HEK293 (cell line): ENCODE data around the gene GTF2F2.

ENCODE experiments used
- CTCF ChIA-PET: fragments of 350-600 bp; formaldehyde crosslinking; extraction: SDS; loops from one replicate; lab custom pipeline; 2021; ENCODE audit warnings: antibody characterized with exemption; lab: Yijun Ruan, JAX
- POLR2A ChIA-PET: fragments of 300-600 bp; formaldehyde crosslinking; extraction: SDS; loops from one replicate; lab custom pipeline; 2020; ENCODE audit warnings: antibody characterized with exemption, inconsistent platforms; lab: Yijun Ruan, JAX
- H3K27ac ChIP-seq: fragments of 200-500 bp; sonication (Bioruptor generic); 2 replicates; pipeline ENCODE4 v1.5.1; 2014; ENCODE audit warnings: low read depth, low read length, control low read depth, inconsistent platforms; ENCODE audit errors: extremely low read depth
- H3K36me3 ChIP-seq, 2 experiments: fragments of 200-500 bp in 1 of 2; sonication (Bioruptor generic) in 1 of 2; 1 replicate in 1 of 2; 2 replicates in 1 of 2; pipeline ENCODE4 v1.5.1; 2014 to 2017; ENCODE audit warnings: inconsistent platforms in 2 of 2, low read length in 2 of 2; ENCODE audit not compliant: control insufficient read depth in 2 of 2, insufficient read depth in 1 of 2
- H3K4me1 ChIP-seq: fragments of 200-500 bp; sonication (Bioruptor generic); 2 replicates; pipeline ENCODE4 v1.5.1; 2014; ENCODE audit warnings: mild to moderate bottlenecking, low read length, inconsistent platforms; ENCODE audit not compliant: control insufficient read depth, insufficient read depth
- H3K4me3 ChIP-seq: 2 replicates; pipeline ENCODE4 v1.5.1; 2011; ENCODE audit warnings: low read depth, mild to moderate bottlenecking, control low read depth, low read length, moderate library complexity
- H3K9me3 ChIP-seq: fragments of 200-500 bp; sonication (Bioruptor generic); 2 replicates; pipeline ENCODE4 v1.5.1; 2014; ENCODE audit warnings: low read depth, low read length, inconsistent platforms; ENCODE audit not compliant: control insufficient read depth, insufficient read depth
- GLIS1 ChIP-seq: fragments of 450-650 bp; formaldehyde crosslinking; IDR thresholded peaks from 2 replicates; pipeline ENCODE4 v1.5.1; 2016; ENCODE audit warnings: missing biosample characterization, missing genetic modification characterization
- HOXA7 ChIP-seq: sonication (generic); formaldehyde crosslinking; IDR thresholded peaks from 2 replicates; pipeline ENCODE4 v1.8.1; 2022; ENCODE audit warnings: missing genetic modification reagents, borderline replicate concordance
- IKZF3 ChIP-seq: fragments of 450-650 bp; IDR thresholded peaks from 2 replicates; pipeline ENCODE4 v1.5.0; 2018; ENCODE audit warnings: missing biosample characterization, mild to moderate bottlenecking, missing genetic modification characterization, moderate library complexity
- KLF8 ChIP-seq: fragments of 450-650 bp; formaldehyde crosslinking; IDR thresholded peaks from 2 replicates; pipeline ENCODE4 v1.5.1; 2016; ENCODE audit warnings: missing biosample characterization, missing genetic modification characterization
- OSR2 ChIP-seq: fragments of 450-650 bp; formaldehyde crosslinking; IDR thresholded peaks from 2 replicates; pipeline ENCODE4 v1.5.1; 2016; ENCODE audit warnings: missing biosample characterization, missing genetic modification characterization
- OVOL3 ChIP-seq: fragments of 450-650 bp; formaldehyde crosslinking; IDR thresholded peaks from 2 replicates; pipeline ENCODE4 v1.5.1; 2016; ENCODE audit warnings: missing biosample characterization, missing genetic modification characterization
- RBAK ChIP-seq: fragments of 450-650 bp; formaldehyde crosslinking; IDR thresholded peaks from 2 replicates; pipeline ENCODE4 v1.5.1; 2016; ENCODE audit warnings: missing biosample characterization, missing genetic modification characterization
- SP7 ChIP-seq: fragments of 450-650 bp; formaldehyde crosslinking; IDR thresholded peaks from 2 replicates; pipeline ENCODE4 v1.5.1; 2016; ENCODE audit warnings: missing biosample characterization, missing genetic modification characterization
- WT1 ChIP-seq: fragments of 450-650 bp; formaldehyde crosslinking; IDR thresholded peaks from 2 replicates; pipeline ENCODE4 v1.5.1; 2016; ENCODE audit warnings: missing biosample characterization, missing genetic modification characterization
- ZBTB21 ChIP-seq: fragments of 450-650 bp; formaldehyde crosslinking; IDR thresholded peaks from 2 replicates; pipeline ENCODE4 v1.5.1; 2017; ENCODE audit warnings: missing biosample characterization, missing genetic modification characterization
- ZNF114 ChIP-seq: fragments of 450-650 bp; formaldehyde crosslinking; IDR thresholded peaks from 2 replicates; pipeline ENCODE4 v1.5.0; 2017; ENCODE audit warnings: missing biosample characterization, missing genetic modification characterization
- ZNF214 ChIP-seq: fragments of 450-650 bp; formaldehyde crosslinking; IDR thresholded peaks from 2 replicates; pipeline ENCODE4 v1.5.1; 2017; ENCODE audit warnings: missing biosample characterization, mild to moderate bottlenecking, missing genetic modification characterization, borderline replicate concordance
- ZNF292 ChIP-seq: fragments of 450-650 bp; formaldehyde crosslinking; IDR thresholded peaks from 2 replicates; pipeline ENCODE4 v1.5.1; 2016; ENCODE audit warnings: low read depth, missing biosample characterization, missing genetic modification characterization, borderline replicate concordance
- ZNF394 ChIP-seq: fragments of 450-650 bp; formaldehyde crosslinking; IDR thresholded peaks from 2 replicates; pipeline ENCODE4 v1.5.1; 2016; ENCODE audit warnings: missing biosample characterization, missing genetic modification characterization, mild to moderate bottlenecking, moderate library complexity, borderline replicate concordance
- ZNF473 ChIP-seq: fragments of 450-650 bp; formaldehyde crosslinking; IDR thresholded peaks from 2 replicates; pipeline ENCODE4 v1.5.1; 2017; ENCODE audit warnings: missing biosample characterization, missing genetic modification characterization
- ZNF555 ChIP-seq: fragments of 450-650 bp; formaldehyde crosslinking; conservative IDR thresholded peaks from 2 replicates; pipeline ENCODE4 v1.5.1; 2017; ENCODE audit warnings: missing biosample characterization, mild to moderate bottlenecking, missing genetic modification characterization, inconsistent platforms
- ZNF629 ChIP-seq: fragments of 450-650 bp; formaldehyde crosslinking; IDR thresholded peaks from 2 replicates; pipeline ENCODE4 v1.5.1; 2017; ENCODE audit warnings: missing biosample characterization, missing genetic modification characterization
- ZNF654 ChIP-seq: fragments of 450-650 bp; formaldehyde crosslinking; IDR thresholded peaks from 2 replicates; pipeline ENCODE4 v1.5.1; 2016; ENCODE audit warnings: low read depth, missing biosample characterization, missing genetic modification characterization
- ZNF76 ChIP-seq: fragments of 450-650 bp; formaldehyde crosslinking; IDR thresholded peaks from 2 replicates; pipeline ENCODE4; 2016; ENCODE audit warnings: low read depth, missing biosample characterization, missing genetic modification characterization, borderline replicate concordance
- TF ChIP-seq, protein P1 (sequence below): fragments of 450-650 bp; formaldehyde crosslinking; IDR thresholded peaks from 2 replicates; pipeline ENCODE4 v1.5.1; 2016; ENCODE audit warnings: missing biosample characterization, missing genetic modification characterization
- TF ChIP-seq, protein P2 (sequence below): fragments of 450-650 bp; formaldehyde crosslinking; IDR thresholded peaks from 2 replicates; pipeline ENCODE4 v1.5.1; 2017; ENCODE audit warnings: missing biosample characterization, missing genetic modification characterization
- TF ChIP-seq, protein P3 (sequence below): fragments of 450-650 bp; formaldehyde crosslinking; IDR thresholded peaks from 2 replicates; pipeline ENCODE4 v1.5.1; 2016; ENCODE audit warnings: missing biosample characterization, missing genetic modification characterization
- TF ChIP-seq, protein P4 (sequence below): fragments of 450-650 bp; formaldehyde crosslinking; IDR thresholded peaks from 2 replicates; pipeline ENCODE4 v1.5.1; 2016; ENCODE audit warnings: missing biosample characterization, missing genetic modification characterization

Gene GTF2F2

DNA sequence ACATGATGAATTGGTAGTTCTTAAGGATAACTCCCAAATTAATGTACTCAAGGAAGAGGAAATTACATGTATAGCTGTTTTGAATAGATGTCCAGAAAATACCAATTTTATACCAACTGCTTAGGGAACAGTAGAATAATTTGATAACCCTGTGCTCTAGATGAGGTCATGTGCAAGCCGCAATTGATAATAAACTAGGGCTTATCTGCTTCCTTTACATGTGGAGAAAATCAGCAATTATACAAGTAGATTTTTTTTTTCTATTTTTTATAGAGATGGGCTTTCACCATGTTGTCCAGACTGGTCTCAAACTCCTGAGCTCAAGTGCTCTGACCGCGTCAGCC, 211.4 kb downstream of the GTF2F2 start:
- Histone ChIP-seq H3K4me3 (no peak overlapping the region), H3K4me1 (peaks cover 8% of the 10 kb centered on the region; the same call in 1 of the 2 replicates), H3K36me3 (peaks cover 16 to 20% of the 10 kb centered on the region in 2 experiments), H3K9me3 (no peaks in the 10 kb centered on the region), H3K27ac (no peak overlapping the region)
- TF ChIP-seq ZNF555 (tag by site-specific recombination) (no peak), OVOL3 (tag by site-specific recombination) (no peak), IKZF3 (tag by site-specific recombination) (0 out of 2 replicates have a peak, but pooled peaks have one; percentile 8), ZNF654 (tag by site-specific recombination) (no peak), RBAK (tag by site-specific recombination) (no peak), ZNF629 (tag by site-specific recombination) (no peak), ZBTB21 (tag by site-specific recombination) (peak; percentile 12; the same call in 1 of the 2 replicates), ZNF214 (tag by site-specific recombination) (no peak), HOXA7 (no peak), ZNF114 (tag by site-specific recombination) (no peak)
- TF ChIP-seq, protein P1, sequence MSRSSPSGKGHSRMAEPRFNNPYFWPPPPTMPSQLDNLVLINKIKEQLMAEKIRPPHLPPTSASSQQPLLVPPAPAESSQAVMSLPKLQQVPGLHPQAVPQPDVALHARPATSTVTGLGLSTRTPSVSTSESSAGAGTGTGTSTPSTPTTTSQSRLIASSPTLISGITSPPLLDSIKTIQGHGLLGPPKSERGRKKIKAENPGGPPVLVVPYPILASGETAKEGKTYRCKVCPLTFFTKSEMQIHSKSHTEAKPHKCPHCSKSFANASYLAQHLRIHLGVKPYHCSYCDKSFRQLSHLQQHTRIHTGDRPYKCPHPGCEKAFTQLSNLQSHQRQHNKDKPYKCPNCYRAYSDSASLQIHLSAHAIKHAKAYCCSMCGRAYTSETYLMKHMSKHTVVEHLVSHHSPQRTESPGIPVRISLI (tag by site-specific recombination), result 0 out of 2 replicates have a peak, but pooled peaks have one; percentile 70
- TF ChIP-seq, protein P2, sequence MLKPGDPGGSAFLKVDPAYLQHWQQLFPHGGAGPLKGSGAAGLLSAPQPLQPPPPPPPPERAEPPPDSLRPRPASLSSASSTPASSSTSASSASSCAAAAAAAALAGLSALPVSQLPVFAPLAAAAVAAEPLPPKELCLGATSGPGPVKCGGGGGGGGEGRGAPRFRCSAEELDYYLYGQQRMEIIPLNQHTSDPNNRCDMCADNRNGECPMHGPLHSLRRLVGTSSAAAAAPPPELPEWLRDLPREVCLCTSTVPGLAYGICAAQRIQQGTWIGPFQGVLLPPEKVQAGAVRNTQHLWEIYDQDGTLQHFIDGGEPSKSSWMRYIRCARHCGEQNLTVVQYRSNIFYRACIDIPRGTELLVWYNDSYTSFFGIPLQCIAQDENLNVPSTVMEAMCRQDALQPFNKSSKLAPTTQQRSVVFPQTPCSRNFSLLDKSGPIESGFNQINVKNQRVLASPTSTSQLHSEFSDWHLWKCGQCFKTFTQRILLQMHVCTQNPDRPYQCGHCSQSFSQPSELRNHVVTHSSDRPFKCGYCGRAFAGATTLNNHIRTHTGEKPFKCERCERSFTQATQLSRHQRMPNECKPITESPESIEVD, result peak; percentile 74
- TF ChIP-seq, protein P3, sequence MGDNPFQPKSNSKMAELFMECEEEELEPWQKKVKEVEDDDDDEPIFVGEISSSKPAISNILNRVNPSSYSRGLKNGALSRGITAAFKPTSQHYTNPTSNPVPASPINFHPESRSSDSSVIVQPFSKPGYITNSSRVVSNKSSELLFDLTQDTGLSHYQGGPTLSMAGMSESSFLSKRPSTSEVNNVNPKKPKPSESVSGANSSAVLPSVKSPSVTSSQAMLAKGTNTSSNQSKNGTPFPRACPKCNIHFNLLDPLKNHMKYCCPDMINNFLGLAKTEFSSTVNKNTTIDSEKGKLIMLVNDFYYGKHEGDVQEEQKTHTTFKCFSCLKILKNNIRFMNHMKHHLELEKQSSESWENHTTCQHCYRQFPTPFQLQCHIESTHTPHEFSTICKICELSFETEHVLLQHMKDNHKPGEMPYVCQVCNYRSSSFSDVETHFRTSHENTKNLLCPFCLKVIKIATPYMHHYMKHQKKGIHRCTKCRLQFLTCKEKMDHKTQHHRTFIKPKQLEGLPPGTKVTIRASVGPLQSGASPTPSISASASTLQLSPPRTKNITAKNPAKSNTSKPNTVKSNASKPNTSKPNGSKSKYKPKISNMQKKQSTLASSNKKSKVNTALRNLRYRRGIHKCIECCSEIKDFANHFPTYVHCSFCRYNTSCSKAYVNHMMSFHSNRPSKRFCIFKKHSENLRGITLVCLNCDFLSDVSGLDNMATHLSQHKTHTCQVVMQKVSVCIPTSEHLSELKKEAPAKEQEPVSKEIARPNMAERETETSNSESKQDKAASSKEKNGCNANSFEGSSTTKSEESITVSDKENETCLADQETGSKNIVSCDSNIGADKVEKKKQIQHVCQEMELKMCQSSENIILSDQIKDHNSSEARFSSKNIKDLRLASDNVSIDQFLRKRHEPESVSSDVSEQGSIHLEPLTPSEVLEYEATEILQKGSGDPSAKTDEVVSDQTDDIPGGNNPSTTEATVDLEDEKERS (tag by site-specific recombination), result 0 out of 2 replicates have a peak, but pooled peaks have one; percentile 35
- ChIA-PET CTCF (interaction anchor here (1.7 kb wide), 1 partner anchor 62 kb away, joined by 9 read pairs; no protein-coding TSS in a partner anchor), POLR2A (interaction anchor here (0.6 to 5.1 kb wide), 9 partner anchors 8 to 1422 kb away, joined by 3 to 47 read pairs (median 4); partner anchors contain the start of gene TPT1)

DNA sequence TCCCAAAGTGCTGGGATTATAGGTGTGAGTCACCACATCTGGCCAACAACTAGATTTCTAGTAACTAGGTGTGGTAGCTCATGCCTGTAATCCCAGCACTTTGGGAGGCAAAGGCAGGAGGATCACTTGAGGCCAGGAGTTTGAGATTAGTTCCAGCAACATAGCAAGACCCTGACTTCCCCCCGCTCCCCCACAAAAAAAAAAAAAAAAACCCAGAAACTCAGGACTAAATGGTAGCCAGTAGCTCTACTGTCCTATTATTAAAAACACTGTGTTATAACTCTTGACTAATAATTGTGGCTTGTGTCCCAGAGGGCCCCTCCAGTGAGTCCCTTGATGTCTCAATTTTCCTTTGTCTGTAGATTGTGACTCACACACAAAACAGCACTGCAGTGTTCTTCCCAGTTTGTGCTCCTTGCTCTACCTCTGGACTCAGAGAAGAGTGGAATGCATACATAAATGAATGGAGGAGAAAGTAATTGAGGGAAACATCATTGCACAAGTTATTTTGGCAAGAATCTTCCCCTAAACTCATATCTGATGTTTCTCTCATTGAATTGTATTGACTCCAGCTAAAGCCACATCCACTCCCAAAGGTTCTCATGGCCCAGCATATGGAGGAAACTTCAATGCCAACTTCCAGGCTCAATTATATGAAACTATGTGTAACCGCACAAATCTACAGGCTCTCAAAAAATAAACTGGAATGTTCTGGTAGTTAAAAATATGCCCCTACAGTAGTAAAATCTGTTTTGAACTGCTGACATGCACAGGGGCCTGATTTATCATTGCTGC, 211.9 kb downstream of the GTF2F2 start:
- Histone ChIP-seq H3K36me3 (peaks cover 22 to 26% of the 10 kb centered on the region in 2 experiments), H3K4me3 (no peak overlapping the region), H3K9me3 (no peaks in the 10 kb centered on the region), H3K27ac (peak overlapping the region; percentile 49; the same call in 1 of the 2 replicates), H3K4me1 (peaks cover 8% of the 10 kb centered on the region; the same call in 1 of the 2 replicates)
- POLR2A ChIA-PET, result interaction anchor here (0.6 to 5.1 kb wide), 9 partner anchors 9 to 1422 kb away, joined by 3 to 47 read pairs (median 4); partner anchors contain the start of gene TPT1
- CTCF ChIA-PET, result interaction anchor here (0.6 to 1.7 kb wide), 4 partner anchors 26 to 285 kb away, joined by 3 to 9 read pairs (median 4); no protein-coding TSS in a partner anchor
- TF ChIP-seq, protein P2, result peak; percentile 14
- TF ChIP-seq KLF8 (tag by site-specific recombination) (peak; percentile 11; the same call in 1 of the 2 replicates), ZNF76 (tag by site-specific recombination) (no peak), WT1 (tag by site-specific recombination) (peak; percentile 43; the same call in 1 of the 2 replicates), ZNF394 (tag by site-specific recombination) (0 out of 2 replicates have a peak, but pooled peaks have one; percentile 17), ZNF292 (tag by site-specific recombination) (no peak), OSR2 (peak; percentile 69), GLIS1 (tag by site-specific recombination) (peak; percentile 63), SP7 (peak; percentile 83), ZNF473 (tag by site-specific recombination) (no peak)
- TF ChIP-seq, protein P4, sequence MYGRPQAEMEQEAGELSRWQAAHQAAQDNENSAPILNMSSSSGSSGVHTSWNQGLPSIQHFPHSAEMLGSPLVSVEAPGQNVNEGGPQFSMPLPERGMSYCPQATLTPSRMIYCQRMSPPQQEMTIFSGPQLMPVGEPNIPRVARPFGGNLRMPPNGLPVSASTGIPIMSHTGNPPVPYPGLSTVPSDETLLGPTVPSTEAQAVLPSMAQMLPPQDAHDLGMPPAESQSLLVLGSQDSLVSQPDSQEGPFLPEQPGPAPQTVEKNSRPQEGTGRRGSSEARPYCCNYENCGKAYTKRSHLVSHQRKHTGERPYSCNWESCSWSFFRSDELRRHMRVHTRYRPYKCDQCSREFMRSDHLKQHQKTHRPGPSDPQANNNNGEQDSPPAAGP (tag by site-specific recombination), result peak; percentile 64; the same call in 1 of the 2 replicates
